Measurements from ENCODE around the gene CCDC68. TPM values are rescaled to one million over a fixed set of nuclear protein-coding genes. Genes with fewer than 3 reads are reported as not detected.

Gene CCDC68
- 9.3 TPM for total RNA-seq

GRCh38 chr18:54958704-54959625 is at the start of gene CCDC68:
Gene CCDC68 (minus strand): TSS chr18:54959461. CDS start chr18:54942791, 16,670 bp downstream.

Other genes with a start within 250 kb of the CCDC68 start
- gene RAB27B, start 131.0 kb downstream of the CCDC68 start, total RNA-seq, result 4.6 TPM

Measured in metanephros (tissue), 1 donor.